Body of pancreas (tissue), 4 donors: ENCODE results near the gene KDM4C.

Source experiments
- POLR2A ChIP-seq, 3 donors: fragments of 450-650 bp; IDR thresholded peaks; one replicate each; pipeline ENCODE4 v1.6.1; 2016; ENCODE audit warnings: antibody characterized with exemption in 3 of 3, mild to moderate bottlenecking in 2 of 3
- TF ChIP-seq, protein P1 (sequence below), 7 experiments: fragments of 450-650 bp in 4 of 7; fragments of 200-600 bp in 3 of 7; sonication (generic) in 3 of 7; IDR thresholded peaks; one replicate each; pipeline ENCODE4 v1.5.1; 2016 to 2019; ENCODE audit warnings: antibody characterized with exemption in 7 of 7

DNA sequence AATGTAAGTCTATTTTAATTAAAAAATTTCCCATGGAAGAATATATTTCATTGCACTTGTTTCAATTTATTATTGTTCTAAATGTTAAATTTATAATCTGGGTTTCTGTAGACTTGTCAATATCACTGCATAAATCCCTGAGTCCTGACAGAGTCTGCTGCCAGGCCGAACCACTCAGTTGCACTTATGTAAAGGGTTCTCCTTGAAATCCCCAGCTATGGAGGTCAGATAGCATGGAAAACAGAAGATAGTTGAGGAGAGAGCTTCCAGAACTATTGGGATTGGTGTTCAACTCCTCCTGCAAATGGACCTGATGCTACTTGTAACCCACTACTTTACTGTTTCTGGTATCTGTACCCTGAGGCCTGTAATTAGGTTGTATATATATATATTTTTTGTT, 37.2 kb downstream of the KDM4C start:
- TF ChIP-seq POLR2A (IDR thresholded peaks at IDR 0.05): no peak
- TF ChIP-seq, protein P1, sequence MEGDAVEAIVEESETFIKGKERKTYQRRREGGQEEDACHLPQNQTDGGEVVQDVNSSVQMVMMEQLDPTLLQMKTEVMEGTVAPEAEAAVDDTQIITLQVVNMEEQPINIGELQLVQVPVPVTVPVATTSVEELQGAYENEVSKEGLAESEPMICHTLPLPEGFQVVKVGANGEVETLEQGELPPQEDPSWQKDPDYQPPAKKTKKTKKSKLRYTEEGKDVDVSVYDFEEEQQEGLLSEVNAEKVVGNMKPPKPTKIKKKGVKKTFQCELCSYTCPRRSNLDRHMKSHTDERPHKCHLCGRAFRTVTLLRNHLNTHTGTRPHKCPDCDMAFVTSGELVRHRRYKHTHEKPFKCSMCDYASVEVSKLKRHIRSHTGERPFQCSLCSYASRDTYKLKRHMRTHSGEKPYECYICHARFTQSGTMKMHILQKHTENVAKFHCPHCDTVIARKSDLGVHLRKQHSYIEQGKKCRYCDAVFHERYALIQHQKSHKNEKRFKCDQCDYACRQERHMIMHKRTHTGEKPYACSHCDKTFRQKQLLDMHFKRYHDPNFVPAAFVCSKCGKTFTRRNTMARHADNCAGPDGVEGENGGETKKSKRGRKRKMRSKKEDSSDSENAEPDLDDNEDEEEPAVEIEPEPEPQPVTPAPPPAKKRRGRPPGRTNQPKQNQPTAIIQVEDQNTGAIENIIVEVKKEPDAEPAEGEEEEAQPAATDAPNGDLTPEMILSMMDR (IDR thresholded peaks at IDR 0.05): no peak
